GM23338 (cell line): Measurements from ENCODE around the gene GRM4. TPM values are rescaled to one million over a fixed set of nuclear protein-coding genes. Genes with fewer than 3 reads are reported as not detected.
A peak's percentile ranks its signal among the peaks of the same experiment; 100 is the strongest.

Experiments
- ATAC-seq: fragments of 200-7000 bp; cut with Tn5 transposase; 3 replicates; pipeline ENCODE4 v1.9.1; 2020
- DNase-seq: peaks from one replicate; pipeline ENCODE4 v3.0.0-alpha.2; 2015; ENCODE audit warnings: low spot score
- H2AFZ ChIP-seq: fragments of 200-600 bp; sonication (generic); 2 replicates; pipeline ENCODE4 v1.8.0; 2016; ENCODE audit warnings: antibody characterized with exemption, mild to moderate bottlenecking, moderate library complexity
- H3F3A ChIP-seq: fragments of 200-600 bp; sonication (generic); replicated peaks from 2 replicates; pipeline ENCODE4 v1.8.0; 2017; ENCODE audit warnings: antibody characterized with exemption, mixed run types, low read depth
- H3K27ac ChIP-seq: fragments of 200-600 bp; sonication (generic); 2 replicates; pipeline ENCODE4 v1.6.1; 2016; ENCODE audit warnings: low read depth
- H3K27me3 ChIP-seq: fragments of 200-600 bp; sonication (generic); 2 replicates; pipeline ENCODE4 v1.8.0; 2016; ENCODE audit warnings: mild to moderate bottlenecking, mixed run types, moderate library complexity; ENCODE audit not compliant: insufficient read depth
- H3K36me3 ChIP-seq: fragments of 200-600 bp; sonication (generic); 2 replicates; pipeline ENCODE4 v1.8.0; 2016; ENCODE audit warnings: mild to moderate bottlenecking; ENCODE audit not compliant: insufficient read depth
- H3K4me1 ChIP-seq: fragments of 200-600 bp; sonication (generic); 2 replicates; pipeline ENCODE4 v1.8.0; 2016; ENCODE audit warnings: mild to moderate bottlenecking, moderate library complexity; ENCODE audit not compliant: insufficient read depth
- H3K4me2 ChIP-seq: fragments of 200-600 bp; sonication (generic); 2 replicates; pipeline ENCODE4 v1.7.1; 2017; ENCODE audit warnings: mixed run types
- H3K4me3 ChIP-seq: fragments of 200-600 bp; sonication (generic); 2 replicates; pipeline ENCODE4 v1.6.1; 2016; ENCODE audit warnings: mixed run types
- H3K79me2 ChIP-seq: fragments of 200-600 bp; sonication (generic); replicated peaks from 2 replicates; pipeline ENCODE4 v1.8.0; 2017; ENCODE audit warnings: mild to moderate bottlenecking; ENCODE audit not compliant: insufficient read depth
- H3K9me2 ChIP-seq: fragments of 200-600 bp; sonication (generic); 2 replicates; pipeline ENCODE4 v1.8.0; 2017; ENCODE audit not compliant: insufficient read depth
- H4K20me1 ChIP-seq: fragments of 200-600 bp; sonication (generic); replicated peaks from 2 replicates; pipeline ENCODE4 v1.8.0; 2017; ENCODE audit warnings: mild to moderate bottlenecking; ENCODE audit not compliant: insufficient read depth
- H3K27ac Mint-ChIP-seq: 2 replicates; pipeline ENCODE4 v1.8.0; 2020; ENCODE audit warnings: inconsistent platforms, mild to moderate bottlenecking, moderate library complexity, mixed read lengths
- H3K27me3 Mint-ChIP-seq: 3 replicates; pipeline ENCODE4 v1.8.0; 2022; ENCODE audit warnings: low read depth, mild to moderate bottlenecking, moderate library complexity, mixed read lengths, inconsistent platforms; ENCODE audit not compliant: insufficient read depth, poor library complexity
- H3K36me3 Mint-ChIP-seq: 3 replicates; pipeline ENCODE4 v1.8.0; 2021; ENCODE audit warnings: low read depth, mild to moderate bottlenecking, inconsistent platforms, moderate library complexity, mixed read lengths
- H3K4me1 Mint-ChIP-seq: 3 replicates; pipeline ENCODE4 v1.8.0; 2020; ENCODE audit warnings: mild to moderate bottlenecking, inconsistent platforms, mixed read lengths
- H3K4me3 Mint-ChIP-seq: 3 replicates; pipeline ENCODE4 v1.8.0; 2021; ENCODE audit warnings: moderate library complexity, mild to moderate bottlenecking, inconsistent platforms, mixed read lengths
- H3K9me3 Mint-ChIP-seq: 3 replicates; pipeline ENCODE4 v1.8.0; 2020; ENCODE audit warnings: moderate library complexity, mild to moderate bottlenecking, inconsistent platforms, mixed read lengths
- ETS1 ChIP-seq: IDR thresholded peaks from 2 replicates; pipeline ENCODE4 v1.6.1; 2016; ENCODE audit warnings: antibody characterized with exemption
- EZH2 ChIP-seq: fragments of 200-600 bp; sonication (generic); IDR thresholded peaks from one replicate; pipeline ENCODE4 v1.8.0; 2017; ENCODE audit warnings: antibody characterized with exemption, mild to moderate bottlenecking, low read depth; ENCODE audit not compliant: unreplicated experiment
- EZH2phosphoT487 ChIP-seq: fragments of 200-600 bp; sonication (generic); IDR thresholded peaks from one replicate; pipeline ENCODE4 v1.8.1; 2018; ENCODE audit warnings: antibody characterized with exemption; ENCODE audit not compliant: unreplicated experiment
- JUNB ChIP-seq: IDR thresholded peaks from one replicate; pipeline ENCODE4 v1.6.1; 2016; ENCODE audit warnings: antibody characterized with exemption; ENCODE audit not compliant: unreplicated experiment
- REST ChIP-seq: IDR thresholded peaks from one replicate; pipeline ENCODE4 v1.6.1; 2018; ENCODE audit warnings: antibody characterized with exemption; ENCODE audit not compliant: unreplicated experiment
- ZNF114 ChIP-seq: fragments of 250-450 bp; sonication (Bioruptor Pico); IDR thresholded peaks from 2 replicates; pipeline ENCODE4 v1.5.0; 2020; ENCODE audit warnings: mild to moderate bottlenecking, moderate library complexity
- ZNF331 ChIP-seq: fragments of 250-450 bp; sonication (Bioruptor Pico); IDR thresholded peaks from 2 replicates; pipeline ENCODE4 v1.5.0; 2020; ENCODE audit warnings: low read depth, mild to moderate bottlenecking, moderate library complexity
- ZNF462 ChIP-seq: fragments of 250-450 bp; sonication (Bioruptor Pico); IDR thresholded peaks from 2 replicates; pipeline ENCODE4 v1.5.0; 2020; ENCODE audit warnings: mild to moderate bottlenecking, moderate library complexity
- polyA plus RNA-seq: library from polyadenylated mRNA; unstranded; fragments of >200 nt; fragmentation: Nextera tagmentation; extraction: Ambion mirVana; gene quantifications from 2 replicates; pipeline ENCODE4 v1.2.1, GENCODE V29; 2016
- total RNA-seq: library from RNA; depleted of rRNA; stranded (reverse); fragments of >200 nt; shearing (Covaris generic); gene quantifications from 2 replicates; pipeline ENCODE4 v1.2.3, GENCODE V29; 2014

The GRM4 gene
- total and polyA plus RNA-seq, 2 experiments from 2014 or later = 7.0 to 30.6 TPM

- Histone ChIP-seq H3K9me2 (no peaks in the 10 kb centered on the region), H3K4me3 (no peak overlapping the region), H3K36me3 (no peaks in the 10 kb centered on the region), H4K20me1 (no peaks in the 10 kb centered on the region), H3K4me2 (peak overlapping the region; percentile 63; the same call in 1 of the 2 replicates), H3K27me3 (peaks cover 6% of the 10 kb centered on the region), H3K4me1 (peaks cover 74% of the 10 kb centered on the region), H3F3A (peaks cover 14% of the 10 kb centered on the region; the same call in 1 of the 2 replicates), H2AFZ (no peak overlapping the region), H3K79me2 (peaks cover 34% of the 10 kb centered on the region), H3K27ac (peak overlapping the region; percentile 63; the same call in 1 of the 2 replicates)
- TF ChIP-seq ZNF462 = peak; percentile 46; the same call in 1 of the 2 replicates
- TF ChIP-seq EZH2 = no peak
- ATAC-seq (peak; percentile 13), DNase-seq (peak; percentile 59)
- peak overlapping the region; percentile 63 for H3K27ac Mint-ChIP-seq
- no peaks in the 10 kb centered on the region; the same call in 2 of the 3 replicates for H3K9me3 Mint-ChIP-seq
- H3K4me3 Mint-ChIP-seq = no peak overlapping the region; the same call in 2 of the 3 replicates
- H3K4me1 Mint-ChIP-seq = peaks cover 89% of the 10 kb centered on the region
- H3K36me3 Mint-ChIP-seq = peaks cover 5% of the 10 kb centered on the region; the same call in 1 of the 3 replicates
- peaks cover 27% of the 10 kb centered on the region for H3K27me3 Mint-ChIP-seq
Measured at GRCh38 chr6:34138191-34138590, 7.7 kb downstream of the GRM4 start.

- Histone ChIP-seq H3K36me3 (no peaks in the 10 kb centered on the region), H4K20me1 (no peaks in the 10 kb centered on the region), H3K9me2 (no peaks in the 10 kb centered on the region), H3K27me3 (no peaks in the 10 kb centered on the region), H3F3A (peaks cover 32% of the 10 kb centered on the region), H3K4me1 (peaks cover 73% of the 10 kb centered on the region), H3K27ac (no peak overlapping the region), H2AFZ (no peak overlapping the region), H3K79me2 (peaks cover 23% of the 10 kb centered on the region), H3K4me3 (no peak overlapping the region), H3K4me2 (no peak overlapping the region)
- Mint-ChIP-seq H3K4me3 (no peak overlapping the region), H3K4me1 (peaks cover 85% of the 10 kb centered on the region), H3K36me3 (peaks cover 5% of the 10 kb centered on the region), H3K27ac (no peak overlapping the region), H3K9me3 (no peaks in the 10 kb centered on the region; the same call in 2 of the 3 replicates), H3K27me3 (peaks cover 32% of the 10 kb centered on the region)
- DNase-seq (no peak), ATAC-seq (no peak)
- TF ChIP-seq JUNB (no peak), ZNF114 (CRISPR knock-in tag) (no peak), ETS1 (no peak), EZH2phosphoT487 (no peak), REST (no peak), ZNF331 (no peak), EZH2 (no peak)
Measured at GRCh38 chr6:34135541-34135940, 10.3 kb downstream of the GRM4 start.
